Body of pancreas (tissue), 4 donors: ENCODE data around the gene MMP24. TPM values are rescaled to one million over a fixed set of nuclear protein-coding genes. Genes with fewer than 3 reads are reported as not detected.

Source experiments
- ATAC-seq: fragments of 150-250 bp; one replicate; pipeline ENCODE4 v1.9.1; 2016
- DNase-seq, 4 donors: peaks; one replicate each; pipeline ENCODE4 v3.0.0-alpha.2; 2019
- H3K27ac ChIP-seq, 4 donors: fragments of 200-600 bp; sonication (generic); 1 replicate in 3 of 4; 2 replicates in 1 of 4; pipeline versions ENCODE4 v1.5.1 to v1.6.1; 2016 to 2019; ENCODE audit warnings: mild to moderate bottlenecking in 1 of 4, mixed read lengths in 1 of 4, moderate library complexity in 1 of 4
- H3K27me3 ChIP-seq, 2 donors: fragments of 200-600 bp; sonication (generic); one replicate each; pipeline ENCODE4 v1.6.0; 2016; ENCODE audit warnings: mild to moderate bottlenecking in 1 of 2
- H3K36me3 ChIP-seq, 2 donors: fragments of 200-600 bp; sonication (generic); replicated peaks in 1 of 2; 2 replicates each; pipeline ENCODE4 v1.5.1; 2016; ENCODE audit warnings: low read depth in 2 of 2; ENCODE audit not compliant: insufficient read depth in 1 of 2
- H3K4me1 ChIP-seq: fragments of 200-600 bp; sonication (generic); one replicate; pipeline ENCODE4 v1.6.0; 2016
- H3K4me3 ChIP-seq, 2 donors: fragments of 200-600 bp; sonication (generic); 1 replicate in 1 of 2; 2 replicates in 1 of 2; pipeline ENCODE4 v1.5.1; 2016 to 2019
- H3K9me3 ChIP-seq, 3 donors: fragments of 200-600 bp; sonication (generic); 1 replicate in 2 of 3; 2 replicates in 1 of 3; pipeline ENCODE4 v1.5.1; 2016
- CTCF ChIP-seq, 7 experiments: fragments of 450-650 bp in 4 of 7; fragments of 200-600 bp in 3 of 7; sonication (generic) in 3 of 7; IDR thresholded peaks; one replicate each; pipeline ENCODE4 v1.5.1; 2016 to 2019; ENCODE audit warnings: antibody characterized with exemption in 7 of 7
- POLR2A ChIP-seq, 3 donors: fragments of 450-650 bp; IDR thresholded peaks; one replicate each; pipeline ENCODE4 v1.6.1; 2016; ENCODE audit warnings: antibody characterized with exemption in 3 of 3, mild to moderate bottlenecking in 2 of 3
- WGBS, 2 donors: methylation state at CpG; one replicate each; pipeline ENCODE4 v1.1.5; 2017; 5-methylcytosine and 5-hydroxymethylcytosine counted together
- intact Hi-C: fragments of 100-400 bp; cut with DNase I; formaldehyde crosslinking; loops from one replicate; pipeline ENCODE4 v1.15.1; 2023
- total RNA-seq, 2 donors: library from RNA; depleted of rRNA; stranded (reverse); fragments of >200 nt; gene quantifications; one replicate each; pipeline ENCODE4 v1.1.0, GENCODE V29; 2016

MMP24 gene
- total RNA-seq, 2 donors from 2014 or later = 3.0 to 9.3 TPM

- ATAC-seq (no peak), DNase-seq (no peak)
- H3K27me3 ChIP-seq = no peaks in the 10 kb centered on the region
- H3K36me3 ChIP-seq = no peaks in the 10 kb centered on the region
- H3K27ac ChIP-seq = no peak overlapping the region
- no peaks in the 10 kb centered on the region for H3K9me3 ChIP-seq
- WGBS, 2 donors = 85 to 88% methylated on average over 14 to 20 of the region's 20 CpGs
- no peak for TF ChIP-seq POLR2A (IDR thresholded peaks at IDR 0.05)
- no peak for TF ChIP-seq CTCF (IDR thresholded peaks at IDR 0.05)
- no peak overlapping the region for H3K4me3 ChIP-seq
- peaks cover 41% of the 10 kb centered on the region for H3K4me1 ChIP-seq
- intact Hi-C loops = loop anchor here (10.0 kb wide), 1 partner anchor 126 kb away; the partner anchor contains the start of gene EDEM2
Observed at GRCh38 chr20:35271073-35271882, 44.8 kb downstream of the MMP24 start.

- Histone ChIP-seq H3K27me3 (no peaks in the 10 kb centered on the region), H3K27ac (no peak overlapping the region), H3K9me3 (no peaks in the 10 kb centered on the region), H3K4me3 (no peak overlapping the region), H3K4me1 (peaks cover 47% of the 10 kb centered on the region), H3K36me3 (no peaks in the 10 kb centered on the region)
- TF ChIP-seq CTCF (IDR thresholded peaks at IDR 0.05) (no peak), POLR2A (IDR thresholded peaks at IDR 0.05) (no peak)
- DNase-seq = no peak
- ATAC-seq = no peak
- intact Hi-C loops = loop anchor here (10.0 kb wide), 1 partner anchor 127 kb away; the partner anchor contains the start of gene EDEM2
- 61 to 65% methylated on average over 6 to 7 of the region's 7 CpGs for WGBS, 2 donors
Observed at GRCh38 chr20:35271904-35272303, 45.4 kb downstream of the MMP24 start.

GRCh38 chr20:35273449-35274171 lies 47.1 kb downstream of the MMP24 start:
- intact Hi-C loops = loop anchor here (10.0 kb wide), 1 partner anchor 129 kb away; the partner anchor contains the start of gene EDEM2
- peak overlapping the region in 1 of 4 donors; percentile 15 for H3K27ac ChIP-seq
- TF ChIP-seq POLR2A (IDR thresholded peaks at IDR 0.05) (no peak), CTCF (IDR thresholded peaks at IDR 0.05) (no peak)
- H3K9me3 ChIP-seq = no peaks in the 10 kb centered on the region
- H3K4me3 ChIP-seq = no peak overlapping the region
- WGBS, 2 donors = 63 to 67% methylated on average over 8 to 13 of the region's 13 CpGs
- no peaks in the 10 kb centered on the region for H3K27me3 ChIP-seq
- peak in 3 of 4 donors; percentile 49 to 63 (median 53) for DNase-seq
- no peak for ATAC-seq
- no peaks in the 10 kb centered on the region for H3K36me3 ChIP-seq
- peaks cover 44% of the 10 kb centered on the region for H3K4me1 ChIP-seq

GRCh38 chr20:35274172-35275092 lies 47.9 kb downstream of the MMP24 start:
- Histone ChIP-seq H3K36me3 (peaks cover 0 to 2% of the 10 kb centered on the region in 2 donors), H3K27ac (peak overlapping the region in 1 of 4 donors; percentile 27)
- WGBS, 2 donors = 90 to 95% methylated on average over 10 to 24 of the region's 24 CpGs

More at GRCh38 chr20:35274172-35275092, 47.9 kb downstream of the MMP24 start:
- no peaks in the 10 kb centered on the region for H3K9me3 ChIP-seq
- H3K4me3 ChIP-seq = no peak overlapping the region
- TF ChIP-seq POLR2A (IDR thresholded peaks at IDR 0.05) = no peak
- intact Hi-C loops = loop anchor here (10.0 kb wide), 1 partner anchor 130 kb away; the partner anchor contains the start of gene EDEM2
- ATAC-seq (no peak), DNase-seq (no peak)
- H3K4me1 ChIP-seq = peaks cover 39% of the 10 kb centered on the region
- no peaks in the 10 kb centered on the region for H3K27me3 ChIP-seq
